Type B pancreatic cell (in vitro differentiated cells): ENCODE results near the gene SLC25A21. TPM values are rescaled to one million over a fixed set of nuclear protein-coding genes. Genes with fewer than 3 reads are reported as not detected.

Experiments used
- DNase-seq: peaks from one replicate; pipeline ENCODE4 v3.0.0; 2021; ENCODE audit warnings: mixed read lengths; ENCODE audit not compliant: unreplicated experiment; ENCODE audit errors: extremely low spot score
- H3K27ac Mint-ChIP-seq: 2 replicates; pipeline ENCODE4 v1.8.0; 2021; ENCODE audit warnings: mild to moderate bottlenecking, mixed read lengths
- H3K27me3 Mint-ChIP-seq: 2 replicates; pipeline ENCODE4 v1.8.0; 2021; ENCODE audit warnings: mixed read lengths
- H3K36me3 Mint-ChIP-seq: 2 replicates; pipeline ENCODE4 v1.8.0; 2021; ENCODE audit warnings: mixed read lengths
- H3K4me1 Mint-ChIP-seq: one replicate; pipeline ENCODE4 v1.8.0; 2021; ENCODE audit warnings: mixed read lengths; ENCODE audit not compliant: unreplicated experiment
- H3K4me3 Mint-ChIP-seq: 2 replicates; pipeline ENCODE4 v1.8.0; 2021; ENCODE audit warnings: mild to moderate bottlenecking, mixed read lengths
- H3K9me3 Mint-ChIP-seq: 2 replicates; pipeline ENCODE4 v1.8.0; 2021; ENCODE audit warnings: mixed read lengths
- total RNA-seq: library from RNA; stranded (reverse); gene quantifications from 2 replicates; pipeline ENCODE4 v1.2.1, GENCODE V29; 2021; ENCODE audit warnings: low replicate concordance
- TF ChIP-seq, protein P1 (sequence below): fragments of 200-600 bp; sonication (generic); conservative IDR thresholded peaks from 2 replicates; pipeline ENCODE4 v1.5.0; 2021; ENCODE audit warnings: antibody characterized with exemption, mild to moderate bottlenecking

The SLC25A21 gene
- total RNA-seq, 1 donor from 2014 or later = 0.58 TPM

DNA sequence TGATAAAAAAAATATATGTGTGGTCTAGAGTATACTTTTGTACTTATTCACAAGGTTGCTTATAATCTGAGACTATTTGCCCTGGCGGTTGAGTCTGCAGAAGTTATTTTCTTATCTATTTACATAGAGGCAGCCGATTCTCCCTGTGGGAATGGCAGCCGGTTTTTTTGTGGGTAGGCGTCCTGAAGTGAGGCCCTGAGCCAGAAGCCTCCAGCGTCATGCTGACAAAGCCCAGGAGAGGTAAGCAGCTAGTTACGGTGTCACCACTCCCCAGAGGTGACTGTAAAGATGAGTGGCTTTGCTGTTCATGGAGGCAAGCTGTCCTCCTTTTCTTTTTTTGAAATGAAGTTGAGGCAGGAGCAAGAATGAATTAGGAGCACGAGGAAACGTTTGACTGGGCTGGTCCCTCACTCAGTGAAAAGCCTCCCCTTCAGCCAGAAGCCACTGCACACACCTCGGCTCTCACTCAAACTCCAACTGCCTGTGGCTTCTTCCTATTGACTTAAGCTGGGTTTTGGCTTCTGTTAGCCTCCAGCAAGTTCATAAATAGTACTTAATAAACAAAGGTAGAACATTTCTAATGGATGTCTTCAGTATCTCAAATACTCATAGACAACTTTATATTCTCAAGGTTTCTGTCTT lies 489.2 kb downstream of the SLC25A21 start:
- Mint-ChIP-seq H3K27ac (no peak overlapping the region), H3K9me3 (no peaks in the 10 kb centered on the region), H3K36me3 (no peaks in the 10 kb centered on the region), H3K4me1 (peaks cover 11% of the 10 kb centered on the region), H3K4me3 (no peak overlapping the region), H3K27me3 (peaks cover 24% of the 10 kb centered on the region)
- DNase-seq = no peak
- TF ChIP-seq, protein P1, sequence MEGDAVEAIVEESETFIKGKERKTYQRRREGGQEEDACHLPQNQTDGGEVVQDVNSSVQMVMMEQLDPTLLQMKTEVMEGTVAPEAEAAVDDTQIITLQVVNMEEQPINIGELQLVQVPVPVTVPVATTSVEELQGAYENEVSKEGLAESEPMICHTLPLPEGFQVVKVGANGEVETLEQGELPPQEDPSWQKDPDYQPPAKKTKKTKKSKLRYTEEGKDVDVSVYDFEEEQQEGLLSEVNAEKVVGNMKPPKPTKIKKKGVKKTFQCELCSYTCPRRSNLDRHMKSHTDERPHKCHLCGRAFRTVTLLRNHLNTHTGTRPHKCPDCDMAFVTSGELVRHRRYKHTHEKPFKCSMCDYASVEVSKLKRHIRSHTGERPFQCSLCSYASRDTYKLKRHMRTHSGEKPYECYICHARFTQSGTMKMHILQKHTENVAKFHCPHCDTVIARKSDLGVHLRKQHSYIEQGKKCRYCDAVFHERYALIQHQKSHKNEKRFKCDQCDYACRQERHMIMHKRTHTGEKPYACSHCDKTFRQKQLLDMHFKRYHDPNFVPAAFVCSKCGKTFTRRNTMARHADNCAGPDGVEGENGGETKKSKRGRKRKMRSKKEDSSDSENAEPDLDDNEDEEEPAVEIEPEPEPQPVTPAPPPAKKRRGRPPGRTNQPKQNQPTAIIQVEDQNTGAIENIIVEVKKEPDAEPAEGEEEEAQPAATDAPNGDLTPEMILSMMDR = no peak

DNA sequence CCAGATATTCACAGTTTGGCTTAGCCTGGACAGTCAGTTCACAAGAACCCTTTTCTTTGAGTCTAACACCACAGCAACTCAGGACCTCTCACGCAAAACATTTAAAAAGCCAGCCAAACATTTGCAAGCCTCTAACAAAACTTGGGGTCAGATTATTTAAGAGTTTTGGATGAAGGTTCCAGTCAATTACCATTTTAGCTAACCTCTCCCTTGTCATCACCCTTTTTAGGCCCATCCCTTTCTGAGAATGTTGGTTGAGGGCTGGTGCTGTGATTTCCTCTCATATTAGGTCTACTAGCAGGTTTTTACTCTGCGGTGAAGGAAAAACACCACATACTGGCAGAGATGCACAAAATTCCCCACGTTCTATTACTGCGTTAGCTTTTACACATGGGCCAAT lies 490.1 kb downstream of the SLC25A21 start:
- Mint-ChIP-seq H3K27me3 (peaks cover 30% of the 10 kb centered on the region), H3K9me3 (no peaks in the 10 kb centered on the region), H3K27ac (no peak overlapping the region), H3K4me1 (peaks cover 11% of the 10 kb centered on the region), H3K36me3 (no peaks in the 10 kb centered on the region), H3K4me3 (no peak overlapping the region)
- TF ChIP-seq, protein P1 = no peak
- no peak for DNase-seq

DNA sequence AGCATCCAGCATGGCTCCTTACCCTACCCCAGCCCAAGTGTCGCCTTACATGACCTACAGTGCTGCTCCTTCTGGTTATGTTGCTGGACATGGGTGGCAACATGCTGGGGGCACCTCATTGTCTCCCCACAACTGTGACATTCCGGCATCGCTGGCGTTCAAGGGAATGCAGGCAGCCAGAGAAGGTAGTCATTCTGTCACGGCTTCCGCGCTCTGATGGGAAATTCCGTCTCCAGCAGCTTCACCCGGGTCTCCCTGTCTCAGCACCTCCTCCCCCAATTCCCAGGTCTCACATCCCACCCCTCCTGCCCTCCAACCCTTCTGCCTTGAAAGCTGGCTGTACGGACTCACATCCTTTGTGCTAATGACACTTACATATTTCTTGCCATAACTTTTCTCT lies 496.2 kb downstream of the SLC25A21 start:
- H3K27me3 Mint-ChIP-seq = peaks cover 72% of the 10 kb centered on the region
- TF ChIP-seq, protein P1 = no peak
- H3K9me3 Mint-ChIP-seq = no peaks in the 10 kb centered on the region
- H3K27ac Mint-ChIP-seq = no peak overlapping the region
- no peak overlapping the region for H3K4me3 Mint-ChIP-seq
- peaks cover 2% of the 10 kb centered on the region for H3K4me1 Mint-ChIP-seq
- no peak for DNase-seq
- H3K36me3 Mint-ChIP-seq = no peaks in the 10 kb centered on the region

DNA sequence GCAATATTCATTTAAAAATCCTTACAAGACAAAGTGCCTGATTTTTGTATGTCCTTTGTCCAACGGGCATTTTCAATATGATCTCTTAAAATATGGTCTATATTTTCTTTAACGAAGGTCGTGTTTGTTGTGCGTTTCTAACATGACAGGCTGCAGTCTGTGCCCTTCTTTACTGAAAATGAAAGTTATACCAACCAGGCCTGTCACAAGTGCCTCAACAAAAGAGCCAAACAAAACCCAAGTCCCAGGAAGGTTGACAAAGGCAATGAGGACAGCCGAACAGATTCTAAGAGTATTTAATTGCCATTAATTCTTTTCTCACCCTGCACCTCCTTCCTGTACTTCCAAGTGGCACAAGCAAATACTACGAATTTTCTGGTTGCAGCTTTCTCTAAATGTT lies 496.8 kb downstream of the SLC25A21 start:
- Mint-ChIP-seq H3K27me3 (peaks cover 75% of the 10 kb centered on the region), H3K4me3 (no peak overlapping the region), H3K9me3 (no peaks in the 10 kb centered on the region), H3K36me3 (no peaks in the 10 kb centered on the region), H3K27ac (no peak overlapping the region), H3K4me1 (no peaks in the 10 kb centered on the region)
- TF ChIP-seq, protein P1 = no peak
- no peak for DNase-seq

DNA sequence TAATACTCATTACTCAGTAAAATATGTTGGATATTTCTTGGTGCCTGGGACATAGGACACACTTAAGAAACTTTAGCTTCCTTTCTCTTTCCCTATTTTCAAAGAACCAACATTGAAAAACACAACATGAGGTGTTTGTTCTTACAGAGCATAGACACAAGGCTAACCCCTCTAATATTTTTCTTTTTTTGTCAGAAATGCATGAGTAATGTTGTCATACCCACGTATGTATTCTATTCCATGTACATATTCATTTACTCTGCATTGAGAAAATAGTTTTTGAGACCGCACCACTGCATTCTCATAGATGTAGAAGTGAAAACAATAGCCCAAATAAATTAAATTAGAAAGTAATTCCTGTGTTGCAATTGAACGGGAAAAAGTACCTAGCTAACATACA lies 497.7 kb downstream of the SLC25A21 start:
- Mint-ChIP-seq H3K27me3 (peaks cover 83% of the 10 kb centered on the region), H3K27ac (no peak overlapping the region)

More for the DNA sequence above, 497.7 kb downstream of the SLC25A21 start:
- no peaks in the 10 kb centered on the region for H3K36me3 Mint-ChIP-seq
- no peak for DNase-seq
- H3K9me3 Mint-ChIP-seq = no peaks in the 10 kb centered on the region
- H3K4me3 Mint-ChIP-seq = no peak overlapping the region
- H3K4me1 Mint-ChIP-seq = no peaks in the 10 kb centered on the region
- TF ChIP-seq, protein P1 = no peak
